ENCODE data around the gene RPS6KA5. TPM values are rescaled to one million over a fixed set of nuclear protein-coding genes. Genes with fewer than 3 reads are reported as not detected.

The RPS6KA5 gene
- total and polyA plus RNA-seq, 10 donors, result 1.4 to 17.8 (median 8.5) TPM

- intact Hi-C loops (cut with DNase I; ENCODE audit: low total_unique reads), result no loop called here
- no peak overlapping the region for H3K4me3 ChIP-seq
- no peaks in the 10 kb centered on the region for H3K4me1 ChIP-seq
- H3K27ac ChIP-seq, result no peak overlapping the region
- DNase-seq, result no peak
- no peaks in the 10 kb centered on the region for H3K27me3 ChIP-seq (replicated peaks in 1 of 7)
- TF ChIP-seq CTCF (IDR thresholded peaks at IDR 0.05 in 8 of 11, conservative IDR thresholded peaks at IDR 0.05 in 3 of 11) (no peak), POLR2AphosphoS5 (IDR thresholded peaks at IDR 0.05) (no peak), POLR2A (IDR thresholded peaks at IDR 0.05) (no peak)
- H3K36me3 ChIP-seq, result peaks cover 0 to 57% (median 9%) of the 10 kb centered on the region in 6 donors
- no peaks in the 10 kb centered on the region for H3K9me3 ChIP-seq
Measured at GRCh38 chr14:90892970-90893369, 167.5 kb downstream of the RPS6KA5 start.

- TF ChIP-seq CTCF (IDR thresholded peaks at IDR 0.05 in 8 of 11, conservative IDR thresholded peaks at IDR 0.05 in 3 of 11) (no peak), POLR2A (IDR thresholded peaks at IDR 0.05) (no peak), POLR2AphosphoS5 (IDR thresholded peaks at IDR 0.05) (no peak)
- Histone ChIP-seq H3K27me3 (replicated peaks in 1 of 7) (no peaks in the 10 kb centered on the region), H3K27ac (no peak overlapping the region), H3K4me1 (no peaks in the 10 kb centered on the region), H3K36me3 (peaks cover 0 to 51% (median 0%) of the 10 kb centered on the region in 6 donors), H3K4me3 (no peak overlapping the region), H3K9me3 (no peaks in the 10 kb centered on the region)
- WGBS, 5 donors, result 48 to 100% (median 93%) methylated on average over 1 of the region's 1 CpG
- no peak for DNase-seq
- intact Hi-C loops (cut with DNase I; ENCODE audit: low total_unique reads), result no loop called here
Measured at GRCh38 chr14:90891326-90891725, 169.1 kb downstream of the RPS6KA5 start.

GRCh38 chr14:90890322-90891020 is 170.0 kb downstream of the RPS6KA5 start:
- peaks cover 0 to 45% (median 0%) of the 10 kb centered on the region in 6 donors for H3K36me3 ChIP-seq
- H3K4me3 ChIP-seq, result no peak overlapping the region
- no peaks in the 10 kb centered on the region for H3K27me3 ChIP-seq (replicated peaks in 1 of 7)
- no peak for TF ChIP-seq POLR2AphosphoS5 (IDR thresholded peaks at IDR 0.05)
- TF ChIP-seq POLR2A (IDR thresholded peaks at IDR 0.05), result no peak
- no peak for TF ChIP-seq CTCF (IDR thresholded peaks at IDR 0.05 in 8 of 11, conservative IDR thresholded peaks at IDR 0.05 in 3 of 11)
- no peaks in the 10 kb centered on the region for H3K9me3 ChIP-seq
- H3K27ac ChIP-seq, result no peak overlapping the region
- H3K4me1 ChIP-seq, result no peaks in the 10 kb centered on the region
- intact Hi-C loops (cut with DNase I; ENCODE audit: low total_unique reads), result no loop called here
- DNase-seq, result no peak
- WGBS, 5 donors, result 87 to 92% (median 91%) methylated on average over 10 of the region's 10 CpGs

GRCh38 chr14:90886297-90886815 is 174.1 kb downstream of the RPS6KA5 start:
- DNase-seq, result no peak
- no peak overlapping the region for H3K4me3 ChIP-seq
- H3K27me3 ChIP-seq (replicated peaks in 1 of 7), result no peaks in the 10 kb centered on the region
- H3K9me3 ChIP-seq, result peaks cover 0 to 23% (median 16%) of the 10 kb centered on the region in 8 donors
- intact Hi-C loops (cut with DNase I; ENCODE audit: low total_unique reads), result no loop called here
- H3K36me3 ChIP-seq, result peaks cover 0 to 48% (median 0%) of the 10 kb centered on the region in 6 donors
- no peak overlapping the region for H3K27ac ChIP-seq
- TF ChIP-seq POLR2AphosphoS5 (IDR thresholded peaks at IDR 0.05) (no peak), POLR2A (IDR thresholded peaks at IDR 0.05) (no peak), CTCF (IDR thresholded peaks at IDR 0.05 in 8 of 11, conservative IDR thresholded peaks at IDR 0.05 in 3 of 11) (no peak)
- no peaks in the 10 kb centered on the region for H3K4me1 ChIP-seq
- 90 to 95% (median 93%) methylated on average over 7 of the region's 7 CpGs for WGBS, 5 donors
